NB4 (cell line): Measurements from ENCODE around the gene ARHGEF37.

Source experiments
- POLR2A ChIP-seq: IDR thresholded peaks from 2 replicates; pipeline ENCODE4 v1.6.1; 2011; ENCODE audit warnings: mild to moderate bottlenecking; ENCODE audit not compliant: insufficient read length; ENCODE audit errors: extremely low read depth
- TF ChIP-seq, protein P1 (sequence below): IDR thresholded peaks from one replicate; pipeline ENCODE4 v1.5.1; 2012; ENCODE audit warnings: low read depth, low read length
- TF ChIP-seq, protein P2 (sequence below): IDR thresholded peaks from 2 replicates; pipeline ENCODE4 v1.6.1; 2011; ENCODE audit warnings: low read depth, low read length

DNA sequence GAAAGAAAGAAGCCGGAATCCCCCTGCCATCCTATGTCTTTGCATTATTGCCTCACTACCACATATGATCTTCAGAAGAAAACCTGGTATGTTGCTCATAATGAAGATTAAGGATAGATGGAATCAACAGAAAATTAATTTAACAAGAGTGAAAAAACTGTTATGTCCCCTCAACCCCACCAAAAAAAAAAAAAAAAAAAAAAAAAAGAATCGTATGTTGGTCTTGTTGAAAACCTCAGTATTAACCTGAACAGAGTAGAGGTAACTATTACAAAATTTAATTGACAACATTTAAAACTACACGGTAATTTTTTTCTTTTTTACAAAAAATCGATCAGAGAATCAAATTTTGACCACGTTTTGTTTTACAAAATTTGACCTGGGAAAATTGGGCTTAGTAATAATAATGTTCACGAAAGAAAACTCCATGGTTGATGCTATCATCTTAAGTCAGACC is 29.2 kb upstream of the ARHGEF37 start:
- TF ChIP-seq, protein P1, sequence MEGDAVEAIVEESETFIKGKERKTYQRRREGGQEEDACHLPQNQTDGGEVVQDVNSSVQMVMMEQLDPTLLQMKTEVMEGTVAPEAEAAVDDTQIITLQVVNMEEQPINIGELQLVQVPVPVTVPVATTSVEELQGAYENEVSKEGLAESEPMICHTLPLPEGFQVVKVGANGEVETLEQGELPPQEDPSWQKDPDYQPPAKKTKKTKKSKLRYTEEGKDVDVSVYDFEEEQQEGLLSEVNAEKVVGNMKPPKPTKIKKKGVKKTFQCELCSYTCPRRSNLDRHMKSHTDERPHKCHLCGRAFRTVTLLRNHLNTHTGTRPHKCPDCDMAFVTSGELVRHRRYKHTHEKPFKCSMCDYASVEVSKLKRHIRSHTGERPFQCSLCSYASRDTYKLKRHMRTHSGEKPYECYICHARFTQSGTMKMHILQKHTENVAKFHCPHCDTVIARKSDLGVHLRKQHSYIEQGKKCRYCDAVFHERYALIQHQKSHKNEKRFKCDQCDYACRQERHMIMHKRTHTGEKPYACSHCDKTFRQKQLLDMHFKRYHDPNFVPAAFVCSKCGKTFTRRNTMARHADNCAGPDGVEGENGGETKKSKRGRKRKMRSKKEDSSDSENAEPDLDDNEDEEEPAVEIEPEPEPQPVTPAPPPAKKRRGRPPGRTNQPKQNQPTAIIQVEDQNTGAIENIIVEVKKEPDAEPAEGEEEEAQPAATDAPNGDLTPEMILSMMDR = no peak
- TF ChIP-seq, protein P2, sequence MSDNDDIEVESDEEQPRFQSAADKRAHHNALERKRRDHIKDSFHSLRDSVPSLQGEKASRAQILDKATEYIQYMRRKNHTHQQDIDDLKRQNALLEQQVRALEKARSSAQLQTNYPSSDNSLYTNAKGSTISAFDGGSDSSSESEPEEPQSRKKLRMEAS = no peak
- no peak for TF ChIP-seq POLR2A
